ENCODE results near the gene CCDC134. TPM values are rescaled to one million over a fixed set of nuclear protein-coding genes. Genes with fewer than 3 reads are reported as not detected.

The CCDC134 gene
- total RNA-seq, 1 experiment from 2014 or later, result 16.7 TPM

DNA sequence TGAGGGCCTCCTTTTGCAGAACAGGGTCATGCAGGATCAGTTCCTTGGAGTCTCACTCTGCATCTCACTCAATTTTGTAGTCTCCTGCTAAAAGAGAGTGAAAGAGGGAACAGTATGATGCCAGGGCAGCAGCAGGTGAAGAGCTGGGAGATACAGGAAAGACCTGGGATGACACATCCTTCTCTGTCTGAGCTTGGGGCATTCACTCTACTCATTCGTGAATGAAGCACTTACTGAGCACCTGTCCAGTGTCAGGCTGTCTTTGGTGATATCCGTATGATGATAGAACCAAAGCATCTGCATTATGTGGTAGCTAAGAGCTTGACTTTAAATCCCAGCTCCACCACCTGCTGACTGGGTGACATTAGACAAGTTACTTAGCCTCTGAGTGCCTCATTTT is 46.8 kb downstream of the CCDC134 start:
- no peak for DNase-seq (ENCODE audit: low read depth, low spot score)
- no peak for TF ChIP-seq POLR2AphosphoS5 (IDR thresholded peaks at IDR 0.05; ENCODE audit: low read depth, low read length)
- no peak for TF ChIP-seq CTCF (IDR thresholded peaks at IDR 0.05)
- TF ChIP-seq REST (IDR thresholded peaks at IDR 0.05; ENCODE audit: insufficient read depth in 1 of 2, low read depth in 2 of 2, low read length in 1 of 2), result no peak
- TF ChIP-seq TCF7L2 (IDR thresholded peaks at IDR 0.05; ENCODE audit: low read depth, low read length), result no peak
- no peak for TF ChIP-seq SIN3A (IDR thresholded peaks at IDR 0.05; ENCODE audit: borderline replicate concordance, insufficient read depth, low read depth, low read length)
- intact Hi-C loops (cut with micrococcal nuclease; ENCODE audit: unreplicated experiment) (no loop called here), in situ Hi-C loops (cut with HindIII; ENCODE audit: low pct_unique_long_range_greater_than_20kb, low sequenced_read_pairs) (no loop called here)
- no peaks in the 10 kb centered on the region for H3K9me3 ChIP-seq (ENCODE audit: control insufficient read depth, insufficient read depth, low read depth, low read length)
- no peak overlapping the region for H3K4me3 ChIP-seq (ENCODE audit: low read depth in 2 of 2, low read length in 2 of 2)
- no peak overlapping the region for H3K27ac ChIP-seq (ENCODE audit: low read length)
- BruUV-seq (replicated peaks), result no TSS peak
- ATAC-seq, result no peak
- peaks cover 7% of the 10 kb centered on the region; the same call in 1 of the 2 replicates for H3K4me1 ChIP-seq (ENCODE audit: control insufficient read depth, insufficient read depth, low read length)
- no peaks in the 10 kb centered on the region for H3K36me3 ChIP-seq (ENCODE audit: control insufficient read depth, insufficient read depth, low read length)
- no peaks in the 10 kb centered on the region for H3K27me3 ChIP-seq (ENCODE audit: control insufficient read depth, insufficient read depth, low read length)
- ChIA-PET POLR2A (no interaction called here), CTCF (no interaction called here)

GRCh38 chr22:41848468-41848867 is 48.0 kb downstream of the CCDC134 start:
- Histone ChIP-seq H3K27ac (ENCODE audit: low read length) (no peak overlapping the region), H3K4me1 (ENCODE audit: control insufficient read depth, insufficient read depth, low read length) (peaks cover 7% of the 10 kb centered on the region; the same call in 1 of the 2 replicates), H3K9me3 (ENCODE audit: control insufficient read depth, insufficient read depth, low read depth, low read length) (no peaks in the 10 kb centered on the region), H3K36me3 (ENCODE audit: control insufficient read depth, insufficient read depth, low read length) (no peaks in the 10 kb centered on the region), H3K4me3 (ENCODE audit: low read depth in 2 of 2, low read length in 2 of 2) (no peak overlapping the region), H3K27me3 (ENCODE audit: control insufficient read depth, insufficient read depth, low read length) (no peaks in the 10 kb centered on the region)
- ChIA-PET POLR2A (no interaction called here), CTCF (no interaction called here)
- intact Hi-C loops (cut with micrococcal nuclease; ENCODE audit: unreplicated experiment), result no loop called here
- DNase-seq (ENCODE audit: low read depth, low spot score) (no peak), ATAC-seq (no peak)
- in situ Hi-C loops (cut with HindIII; ENCODE audit: low pct_unique_long_range_greater_than_20kb, low sequenced_read_pairs), result no loop called here
- no peak for TF ChIP-seq TCF7L2 (IDR thresholded peaks at IDR 0.05; ENCODE audit: low read depth, low read length)
- no peak for TF ChIP-seq CTCF (IDR thresholded peaks at IDR 0.05)
- TF ChIP-seq SIN3A (IDR thresholded peaks at IDR 0.05; ENCODE audit: borderline replicate concordance, insufficient read depth, low read depth, low read length), result no peak
- no peak for TF ChIP-seq POLR2AphosphoS5 (IDR thresholded peaks at IDR 0.05; ENCODE audit: low read depth, low read length)
- TF ChIP-seq REST (IDR thresholded peaks at IDR 0.05; ENCODE audit: insufficient read depth in 1 of 2, low read depth in 2 of 2, low read length in 1 of 2), result no peak
- BruUV-seq (replicated peaks), result no TSS peak
